GM23248 (cell line): ENCODE results near the gene CARD11.

Experiments
- EZH2 ChIP-seq: fragments of 200-600 bp; sonication (generic); IDR thresholded peaks from 2 replicates; pipeline ENCODE4 v1.6.1; 2018; ENCODE audit warnings: antibody characterized with exemption, mild to moderate bottlenecking; ENCODE audit not compliant: insufficient read depth, poor library complexity, severe bottlenecking
- EZH2phosphoT487 ChIP-seq: fragments of 200-600 bp; sonication (generic); IDR thresholded peaks from 2 replicates; pipeline ENCODE4 v1.6.1; 2018; ENCODE audit warnings: antibody characterized with exemption, moderate library complexity, mild to moderate bottlenecking, low read depth; ENCODE audit not compliant: insufficient read depth

DNA sequence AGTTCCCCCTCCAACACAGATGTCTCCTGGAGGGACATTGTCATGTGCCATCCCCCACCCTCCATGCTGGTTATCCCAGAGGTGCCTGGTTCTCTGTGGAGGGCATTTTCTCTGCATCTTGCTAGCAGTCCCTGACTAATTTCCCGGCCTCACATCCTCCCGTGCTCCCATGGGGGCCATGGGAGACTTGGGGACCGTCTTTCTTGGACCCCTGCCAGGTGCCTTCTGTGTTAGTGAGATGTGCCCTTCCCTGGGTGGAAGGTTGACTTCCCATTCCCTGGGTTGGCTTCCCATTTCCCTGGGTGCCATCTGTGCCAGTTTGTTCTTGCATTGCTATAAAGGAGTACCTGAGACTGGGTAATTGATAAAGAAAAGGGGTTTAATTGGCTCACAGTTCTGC, 177.1 kb downstream of the CARD11 start:
- no peak for TF ChIP-seq EZH2phosphoT487
- no peak for TF ChIP-seq EZH2
